HG03460 (cell line): ENCODE measurements around the gene COQ4.
"Not testable (repeated sequence)": the region's sequence is repeated elsewhere in the genome, so short reads cannot be mapped to it uniquely, and the experiment has no call there.

ENCODE experiments used
- ATAC-seq: cut with Tn5 transposase; IDR thresholded peaks from one replicate; pipeline ENCODE4 v1.9.1; 2021; ENCODE audit not compliant: unreplicated experiment

The COQ4 gene

GRCh38 chr9:128298535-128299482 is 23.8 kb upstream of the COQ4 start:
- ATAC-seq: no peak

- ATAC-seq: no peak
Measured at GRCh38 chr9:128304136-128304970, 18.3 kb upstream of the COQ4 start.

GRCh38 chr9:128304971-128305288 is 17.7 kb upstream of the COQ4 start:
- no peak for ATAC-seq

GRCh38 chr9:128309551-128309950 is 13.1 kb upstream of the COQ4 start:
- no peak for ATAC-seq

GRCh38 chr9:128310461-128310860 is 12.2 kb upstream of the COQ4 start:
- ATAC-seq: no peak

- no peak for ATAC-seq
Measured at GRCh38 chr9:128314697-128315096, 7.9 kb upstream of the COQ4 start.

GRCh38 chr9:128316421-128316820 is 6.2 kb upstream of the COQ4 start:
- ATAC-seq: no peak

GRCh38 chr9:128317629-128318028 is 5.0 kb upstream of the COQ4 start:
- ATAC-seq: no peak

- ATAC-seq: no peak
Measured at GRCh38 chr9:128321343-128321742, 1.3 kb upstream of the COQ4 start.

- ATAC-seq: peak; percentile 7
Measured at GRCh38 chr9:128321879-128322403, 698 bp upstream of the COQ4 start.

- ATAC-seq: no peak
Measured at GRCh38 chr9:128323212-128323730, 632 bp downstream of the COQ4 start.

- ATAC-seq: no peak
Measured at GRCh38 chr9:128323791-128324190, 1.2 kb downstream of the COQ4 start.

- no peak for ATAC-seq
Measured at GRCh38 chr9:128324401-128324800, 1.8 kb downstream of the COQ4 start.

GRCh38 chr9:128325629-128326028 is 3.0 kb downstream of the COQ4 start:
- no peak for ATAC-seq

GRCh38 chr9:128333451-128333869 is 10.8 kb downstream of the COQ4 start:
- ATAC-seq: no peak

GRCh38 chr9:128335161-128335560 is 12.5 kb downstream of the COQ4 start:
- ATAC-seq: no peak

GRCh38 chr9:128335914-128336313 is 13.3 kb downstream of the COQ4 start:
- no peak for ATAC-seq

GRCh38 chr9:128337936-128338335 is 15.3 kb downstream of the COQ4 start:
- ATAC-seq: no peak

GRCh38 chr9:128338852-128339614 is 16.4 kb downstream of the COQ4 start:
- ATAC-seq: not testable (repeated sequence)

- ATAC-seq: peak; percentile 84
Measured at GRCh38 chr9:128339761-128340690, 17.4 kb downstream of the COQ4 start, which contains the start of gene SLC27A4. Gene SLC27A4, plus strand, starts transcription at chr9:128340527. Its CDS starts 2,606 bp downstream, at chr9:128343133.
